Muscle of leg (tissue), 11 donors: Measurements from ENCODE around the gene SLC22A17. TPM values are rescaled to one million over a fixed set of nuclear protein-coding genes. Genes with fewer than 3 reads are reported as not detected.
"Not testable (repeated sequence)": the region's sequence is repeated elsewhere in the genome, so short reads cannot be mapped to it uniquely, and the experiment has no call there.

Experiments
- DNase-seq: peaks from one replicate; pipeline ENCODE4 v3.0.0; 2013
- H3K27ac ChIP-seq: one replicate; pipeline ENCODE4 v1.5.1; 2013; ENCODE audit warnings: mild to moderate bottlenecking, low read length, control low read depth
- H3K27me3 ChIP-seq: one replicate; pipeline ENCODE4 v1.6.1; 2013; ENCODE audit warnings: low read length; ENCODE audit not compliant: control insufficient read depth, insufficient read depth
- H3K36me3 ChIP-seq: one replicate; pipeline ENCODE4 v1.6.1; 2013; ENCODE audit warnings: low read length; ENCODE audit not compliant: control insufficient read depth, insufficient read depth
- H3K4me1 ChIP-seq: one replicate; pipeline ENCODE4 v1.6.1; 2013; ENCODE audit warnings: low read length; ENCODE audit not compliant: control insufficient read depth, insufficient read depth
- H3K4me3 ChIP-seq: one replicate; pipeline ENCODE4 v1.5.1; 2013; ENCODE audit warnings: low read length, control low read depth
- H3K9me3 ChIP-seq: replicated peaks from 2 replicates; pipeline ENCODE4 v1.6.1; 2013; ENCODE audit warnings: low read depth, low read length; ENCODE audit not compliant: control insufficient read depth
- WGBS: methylation state at CpG from one replicate; pipeline ENCODE4 v1.1.5; 2013; ENCODE audit warnings: missing lambda C conversion rate; ENCODE audit not compliant: insufficient coverage; 5-methylcytosine and 5-hydroxymethylcytosine counted together
- polyA plus RNA-seq, 8 donors: library from polyadenylated mRNA; unstranded; fragments of 120-200 nt; gene quantifications; one replicate each; pipeline versions ENCODE4 v1.2.1 to v1.2.3, GENCODE V29; 2013; ENCODE audit warnings: inconsistent platforms in 1 of 8, low replicate concordance in 1 of 8; ENCODE audit not compliant: insufficient read length in 8 of 8, insufficient read depth in 1 of 8
- total RNA-seq: library from RNA; stranded (reverse); fragments of 120-200 nt; gene quantifications from one replicate; pipeline ENCODE4 v1.2.4, GENCODE V29; 2013

Gene SLC22A17
- total and polyA plus RNA-seq, 9 donors = 15.5 to 26.8 (median 20.2) TPM

- H3K9me3 ChIP-seq, DNase-seq, H3K4me3 ChIP-seq, H3K27ac ChIP-seq, H3K4me1 ChIP-seq, H3K27me3 ChIP-seq, H3K36me3 ChIP-seq: not testable (repeated sequence)
- WGBS = no CpG with 5 or more reads among the region's 19 CpGs
These were observed 37.2 kb upstream of the SLC22A17 start for GRCh38 chr14:23389871-23390270.

- Histone ChIP-seq H3K4me1 (no peaks in the 10 kb centered on the region), H3K27me3 (peaks cover 3% of the 10 kb centered on the region), H3K36me3 (no peaks in the 10 kb centered on the region), H3K4me3 (no peak overlapping the region), H3K27ac (no peak overlapping the region), H3K9me3 (no peaks in the 10 kb centered on the region)
- WGBS = 63% methylated on average over 8 of the region's 12 CpGs
- DNase-seq = no peak
These were observed 36.7 kb upstream of the SLC22A17 start for GRCh38 chr14:23389396-23389795.

- DNase-seq = no peak
- Histone ChIP-seq H3K4me1 (no peaks in the 10 kb centered on the region), H3K9me3 (no peaks in the 10 kb centered on the region), H3K27me3 (peaks cover 3% of the 10 kb centered on the region), H3K4me3 (no peak overlapping the region), H3K36me3 (no peaks in the 10 kb centered on the region), H3K27ac (no peak overlapping the region)
- 70% methylated on average over 2 of the region's 8 CpGs for WGBS
These were observed 36.3 kb upstream of the SLC22A17 start for GRCh38 chr14:23388996-23389395.

GRCh38 chr14:23387916-23388882, 35.5 kb upstream of the SLC22A17 start:
- WGBS = 74% methylated on average over 20 of the region's 26 CpGs
- H3K4me1 ChIP-seq = no peaks in the 10 kb centered on the region
- no peaks in the 10 kb centered on the region for H3K9me3 ChIP-seq
- no peak overlapping the region for H3K27ac ChIP-seq
- H3K4me3 ChIP-seq = no peak overlapping the region
- peaks cover 3% of the 10 kb centered on the region for H3K27me3 ChIP-seq
- no peaks in the 10 kb centered on the region for H3K36me3 ChIP-seq
- no peak for DNase-seq

DNA sequence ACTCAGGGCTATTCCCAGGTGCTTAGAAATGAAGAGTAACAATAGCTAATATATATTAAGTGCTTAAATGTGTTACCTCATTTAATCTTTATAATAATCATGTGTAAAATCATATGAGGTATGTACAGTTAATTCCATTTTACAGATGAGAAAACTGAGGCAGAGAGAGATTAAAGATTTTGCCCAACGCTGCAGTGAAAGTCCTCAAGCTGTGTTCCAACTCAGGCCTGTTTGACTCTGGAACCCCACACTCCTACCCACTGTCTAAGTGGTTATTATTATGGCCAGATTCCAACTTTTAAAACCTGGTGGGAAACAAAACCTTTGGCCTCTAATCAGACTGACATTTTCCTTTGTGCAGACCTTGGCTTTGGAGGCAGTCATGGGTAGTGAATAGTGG, 34.3 kb upstream of the SLC22A17 start:
- Histone ChIP-seq H3K27ac (no peak overlapping the region), H3K4me1 (no peaks in the 10 kb centered on the region), H3K36me3 (no peaks in the 10 kb centered on the region), H3K27me3 (peaks cover 3% of the 10 kb centered on the region), H3K9me3 (no peaks in the 10 kb centered on the region), H3K4me3 (no peak overlapping the region)
- WGBS = no CpG with 5 or more reads among the region's 1 CpG
- DNase-seq = no peak

DNA sequence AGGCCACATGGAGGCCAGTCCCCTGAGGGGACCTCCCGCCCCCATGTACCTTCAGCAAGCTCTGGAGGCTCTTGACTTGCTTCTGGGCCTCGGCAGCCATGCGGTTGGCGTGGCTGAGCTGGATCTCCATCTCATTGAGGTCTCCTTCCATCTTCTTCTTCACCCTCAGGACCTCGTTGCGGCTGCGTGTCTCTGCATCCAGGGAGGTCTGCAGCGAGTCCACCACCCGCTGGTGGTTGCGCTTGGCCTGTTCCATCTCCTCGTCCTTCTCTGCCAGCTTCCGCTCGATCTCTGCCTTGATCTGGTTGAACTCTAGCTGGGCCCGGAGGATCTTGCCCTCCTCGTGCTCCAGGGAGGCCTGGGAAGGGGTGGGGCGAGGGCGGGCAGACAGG, 33.6 kb upstream of the SLC22A17 start:
- not testable (repeated sequence) for H3K4me3 ChIP-seq, H3K9me3 ChIP-seq, DNase-seq, H3K27ac ChIP-seq, H3K27me3 ChIP-seq, H3K4me1 ChIP-seq, H3K36me3 ChIP-seq
- 84% methylated on average over 11 of the region's 17 CpGs for WGBS

DNA sequence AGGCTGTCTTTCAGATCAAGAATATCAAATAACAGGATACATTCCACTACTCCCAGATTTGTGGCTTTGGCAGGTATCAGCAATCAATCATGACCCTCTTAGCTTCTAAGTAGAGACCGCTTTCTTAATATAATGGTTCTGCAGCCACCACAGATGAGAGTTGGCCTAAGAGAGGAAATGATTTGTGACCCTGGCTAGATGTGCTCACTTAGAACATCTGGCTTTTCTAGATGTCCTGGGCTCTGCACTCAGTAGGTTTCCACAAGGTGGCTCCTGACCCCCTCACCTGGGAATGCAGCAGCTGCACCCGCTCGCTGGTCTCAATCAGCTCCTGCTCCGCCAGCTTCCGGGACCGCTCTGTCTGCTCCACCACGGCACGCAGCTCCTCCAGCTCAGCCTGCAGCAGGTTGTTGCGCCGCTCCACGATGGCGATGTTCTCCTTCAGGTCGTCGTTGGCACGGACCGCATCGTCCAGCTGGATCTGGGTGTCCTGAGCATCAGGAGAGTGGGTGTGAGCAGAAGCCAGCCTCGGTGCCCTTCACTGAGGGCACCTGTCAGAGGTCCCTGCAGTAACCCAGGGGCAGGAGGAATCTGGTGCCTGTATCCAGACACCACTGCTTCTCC, 33.1 kb upstream of the SLC22A17 start:
- Histone ChIP-seq H3K27me3 (peaks cover 3% of the 10 kb centered on the region), H3K4me1 (peaks cover 8% of the 10 kb centered on the region), H3K27ac (no peak overlapping the region), H3K9me3 (no peaks in the 10 kb centered on the region), H3K36me3 (no peaks in the 10 kb centered on the region), H3K4me3 (no peak overlapping the region)
- WGBS = 72% methylated on average over 10 of the region's 18 CpGs
- DNase-seq = no peak

DNA sequence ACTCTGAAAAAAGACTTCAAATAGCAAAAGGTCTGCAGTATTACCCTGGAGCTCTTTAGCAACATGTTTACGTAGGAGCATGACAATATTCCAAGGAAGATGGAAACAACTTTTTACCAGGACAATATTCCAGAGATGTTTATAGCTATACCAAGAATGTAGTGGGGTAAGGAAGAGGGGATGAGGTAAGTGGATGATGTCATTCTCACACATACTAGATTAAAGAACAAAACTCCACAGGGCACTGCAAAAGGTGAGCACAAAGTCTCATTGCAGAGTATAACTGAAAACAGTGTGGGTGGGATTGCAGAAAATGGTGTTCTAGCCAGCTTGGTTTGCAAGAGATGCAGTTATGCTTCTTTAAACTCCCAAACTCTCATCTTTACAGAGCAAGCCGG, 32.6 kb upstream of the SLC22A17 start:
- Histone ChIP-seq H3K36me3 (no peaks in the 10 kb centered on the region), H3K9me3 (no peaks in the 10 kb centered on the region), H3K27ac (no peak overlapping the region), H3K27me3 (peaks cover 3% of the 10 kb centered on the region), H3K4me3 (no peak overlapping the region), H3K4me1 (peaks cover 13% of the 10 kb centered on the region)
- DNase-seq = no peak
- WGBS = 22% methylated on average over 1 of the region's 2 CpGs

GRCh38 chr14:23384364-23385080, 31.8 kb upstream of the SLC22A17 start:
- Histone ChIP-seq H3K4me1 (peaks cover 18% of the 10 kb centered on the region), H3K27ac (no peak overlapping the region), H3K36me3 (no peaks in the 10 kb centered on the region), H3K4me3 (no peak overlapping the region), H3K9me3 (no peaks in the 10 kb centered on the region), H3K27me3 (peaks cover 3% of the 10 kb centered on the region)
- DNase-seq = no peak
- WGBS = 90% methylated on average over 19 of the region's 29 CpGs
